Measurements from ENCODE around the gene MYO3A. TPM values are rescaled to one million over a fixed set of nuclear protein-coding genes. Genes with fewer than 3 reads are reported as not detected.
"Not testable (repeated sequence)": the region's sequence is repeated elsewhere in the genome, so short reads cannot be mapped to it uniquely, and the experiment has no call there.

MYO3A gene
- total RNA-seq, 1 donor from 2014 or later: 0.22 TPM

DNA sequence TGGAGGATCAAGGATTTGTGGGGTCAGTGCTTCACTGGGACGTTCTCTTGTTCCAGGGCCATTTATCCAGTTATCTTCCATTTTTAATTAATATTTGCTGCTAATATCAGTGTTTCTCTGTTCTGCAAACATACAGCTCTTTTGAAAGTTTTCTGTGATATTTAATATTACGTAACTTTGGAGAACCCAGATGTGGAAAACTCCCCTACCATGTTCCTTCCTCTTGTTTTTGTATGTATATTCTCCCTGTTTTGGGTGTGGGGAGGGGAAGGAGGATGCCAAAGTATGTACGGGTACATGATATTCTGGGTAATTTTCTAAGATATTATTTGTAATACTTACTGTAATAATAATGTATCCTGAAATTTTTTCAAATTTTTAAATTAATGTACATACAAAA, 55.9 kb downstream of the MYO3A start:
- DNase-seq: no peak
- no peak for TF ChIP-seq CTCF (IDR thresholded peaks at IDR 0.05; ENCODE audit: partially characterized antibody, unreplicated experiment)
- Mint-ChIP-seq H3K4me1 (ENCODE audit: low read depth, unreplicated experiment) (no peaks in the 10 kb centered on the region), H3K9me3 (ENCODE audit: unreplicated experiment) (no peaks in the 10 kb centered on the region), H3K36me3 (ENCODE audit: unreplicated experiment) (no peaks in the 10 kb centered on the region), H3K27ac (ENCODE audit: unreplicated experiment) (no peak overlapping the region), H3K4me3 (ENCODE audit: unreplicated experiment) (no peak overlapping the region), H3K27me3 (ENCODE audit: unreplicated experiment) (no peaks in the 10 kb centered on the region)

DNA sequence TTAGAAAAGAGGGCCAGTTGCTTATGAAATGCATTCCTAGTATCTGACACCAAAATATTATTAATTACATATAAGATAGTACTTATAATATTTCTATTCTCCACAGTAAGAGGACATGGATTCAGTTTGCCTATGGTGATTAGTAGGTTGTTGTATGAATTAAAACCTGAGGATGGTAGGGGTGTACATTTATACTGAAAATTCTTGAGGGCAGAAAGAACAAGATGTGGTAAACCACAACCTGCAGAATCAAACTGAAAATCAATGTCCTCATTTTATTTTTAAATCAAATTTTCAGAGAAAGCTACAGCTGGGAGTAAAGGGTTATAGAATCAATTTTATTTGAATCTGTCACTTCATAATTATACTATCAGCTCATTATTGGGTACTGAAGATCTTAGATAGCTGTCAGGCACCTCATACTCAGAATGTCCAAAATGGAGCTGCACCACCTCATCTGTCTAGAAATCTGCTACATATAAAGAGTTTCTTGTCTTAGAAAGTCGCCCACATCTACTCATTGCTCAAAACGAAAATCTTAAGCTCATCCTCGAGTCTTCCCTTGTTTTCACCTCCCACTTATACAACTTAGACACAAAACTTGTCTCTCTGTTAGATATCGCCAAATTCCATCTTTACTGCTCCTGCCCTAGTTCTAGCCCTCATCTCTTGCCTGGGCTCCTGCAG, 65.4 kb downstream of the MYO3A start:
- no peaks in the 10 kb centered on the region for H3K27me3 Mint-ChIP-seq (ENCODE audit: unreplicated experiment)
- no peak overlapping the region for H3K27ac Mint-ChIP-seq (ENCODE audit: unreplicated experiment)
- TF ChIP-seq CTCF (IDR thresholded peaks at IDR 0.05; ENCODE audit: partially characterized antibody, unreplicated experiment): no peak
- H3K36me3 Mint-ChIP-seq (ENCODE audit: unreplicated experiment): no peaks in the 10 kb centered on the region
- no peaks in the 10 kb centered on the region for H3K4me1 Mint-ChIP-seq (ENCODE audit: low read depth, unreplicated experiment)
- H3K9me3 Mint-ChIP-seq (ENCODE audit: unreplicated experiment): no peaks in the 10 kb centered on the region
- no peak for DNase-seq
- H3K4me3 Mint-ChIP-seq (ENCODE audit: unreplicated experiment): no peak overlapping the region

DNA sequence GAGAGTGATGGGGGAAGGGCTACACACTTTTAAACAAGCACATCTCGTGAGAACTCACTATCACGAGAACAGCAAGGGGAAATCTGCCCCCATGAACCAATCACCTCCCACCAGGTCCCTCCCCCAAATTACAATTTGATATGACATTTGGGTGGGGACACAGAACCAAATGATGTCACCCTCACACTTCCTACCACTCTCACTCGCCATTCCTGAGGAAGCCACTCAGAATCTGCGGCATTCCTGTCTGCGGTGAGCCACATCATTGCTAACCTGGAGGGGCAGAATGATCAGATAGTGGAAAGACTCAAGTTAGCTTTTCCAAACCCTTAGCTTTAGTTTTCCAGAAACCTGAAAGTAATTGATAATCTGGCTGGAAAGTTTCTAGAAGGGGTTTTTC, 66.9 kb downstream of the MYO3A start:
- H3K9me3 Mint-ChIP-seq (ENCODE audit: unreplicated experiment): no peaks in the 10 kb centered on the region
- H3K4me1 Mint-ChIP-seq (ENCODE audit: low read depth, unreplicated experiment): no peaks in the 10 kb centered on the region
- H3K27ac Mint-ChIP-seq (ENCODE audit: unreplicated experiment): no peak overlapping the region

DNA sequence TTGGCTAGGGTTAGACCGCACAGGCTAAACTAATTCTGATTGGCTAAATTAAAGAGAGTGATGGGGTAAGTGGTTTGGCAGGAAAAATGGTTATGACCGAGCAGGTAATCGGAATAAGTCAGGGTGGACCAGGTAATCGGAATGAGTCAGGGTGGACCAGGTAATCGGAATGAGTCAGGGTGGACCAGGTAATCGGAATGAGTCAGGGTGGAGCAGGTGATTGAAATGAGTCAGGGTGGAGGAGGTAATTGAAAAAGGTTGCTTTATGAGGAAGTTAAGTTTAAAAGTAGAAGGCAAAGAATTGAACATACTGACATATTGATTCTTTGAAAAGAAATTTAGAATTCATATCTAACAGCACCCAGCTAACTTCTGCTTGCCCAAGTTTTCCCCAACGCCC, 68.4 kb downstream of the MYO3A start:
- not testable (repeated sequence) for H3K27ac Mint-ChIP-seq (ENCODE audit: unreplicated experiment); H3K36me3 Mint-ChIP-seq (ENCODE audit: unreplicated experiment); DNase-seq; H3K4me3 Mint-ChIP-seq (ENCODE audit: unreplicated experiment); H3K4me1 Mint-ChIP-seq (ENCODE audit: low read depth, unreplicated experiment); H3K9me3 Mint-ChIP-seq (ENCODE audit: unreplicated experiment); H3K27me3 Mint-ChIP-seq (ENCODE audit: unreplicated experiment)

More for the DNA sequence above, 66.9 kb downstream of the MYO3A start:
- DNase-seq: no peak
- Mint-ChIP-seq H3K4me3 (ENCODE audit: unreplicated experiment) (no peak overlapping the region), H3K27me3 (ENCODE audit: unreplicated experiment) (no peaks in the 10 kb centered on the region), H3K36me3 (ENCODE audit: unreplicated experiment) (no peaks in the 10 kb centered on the region)
- TF ChIP-seq CTCF (IDR thresholded peaks at IDR 0.05; ENCODE audit: partially characterized antibody, unreplicated experiment): no peak

DNA sequence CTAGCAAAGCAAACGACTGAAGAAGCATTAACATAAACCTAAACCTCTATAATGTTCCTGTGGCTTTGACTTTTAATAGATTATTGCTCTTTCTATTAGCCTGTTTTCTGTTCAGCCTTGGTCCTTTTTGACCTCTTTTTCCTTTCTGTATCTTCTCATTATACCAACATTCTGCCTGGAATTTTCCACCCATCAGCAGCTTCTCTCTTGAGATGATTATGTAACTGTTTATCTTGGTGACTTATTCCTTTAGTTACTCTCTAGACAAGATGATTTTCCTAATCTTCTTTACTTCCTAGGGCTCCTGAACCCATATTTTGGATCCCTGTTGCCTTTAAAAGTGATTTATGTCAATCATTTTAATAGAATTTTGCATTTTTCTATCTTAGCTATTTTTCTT, 81.1 kb downstream of the MYO3A start:
- Mint-ChIP-seq H3K27ac (ENCODE audit: unreplicated experiment) (no peak overlapping the region), H3K4me1 (ENCODE audit: low read depth, unreplicated experiment) (no peaks in the 10 kb centered on the region), H3K36me3 (ENCODE audit: unreplicated experiment) (no peaks in the 10 kb centered on the region), H3K27me3 (ENCODE audit: unreplicated experiment) (peaks cover 3% of the 10 kb centered on the region), H3K4me3 (ENCODE audit: unreplicated experiment) (no peak overlapping the region), H3K9me3 (ENCODE audit: unreplicated experiment) (peaks cover 5% of the 10 kb centered on the region)
- no peak for TF ChIP-seq CTCF (IDR thresholded peaks at IDR 0.05; ENCODE audit: partially characterized antibody, unreplicated experiment)
- no peak for DNase-seq
